Measurements from ENCODE around the gene ITLN2.
"Not testable (repeated sequence)": the region's sequence is repeated elsewhere in the genome, so short reads cannot be mapped to it uniquely, and the experiment has no call there.

DNA sequence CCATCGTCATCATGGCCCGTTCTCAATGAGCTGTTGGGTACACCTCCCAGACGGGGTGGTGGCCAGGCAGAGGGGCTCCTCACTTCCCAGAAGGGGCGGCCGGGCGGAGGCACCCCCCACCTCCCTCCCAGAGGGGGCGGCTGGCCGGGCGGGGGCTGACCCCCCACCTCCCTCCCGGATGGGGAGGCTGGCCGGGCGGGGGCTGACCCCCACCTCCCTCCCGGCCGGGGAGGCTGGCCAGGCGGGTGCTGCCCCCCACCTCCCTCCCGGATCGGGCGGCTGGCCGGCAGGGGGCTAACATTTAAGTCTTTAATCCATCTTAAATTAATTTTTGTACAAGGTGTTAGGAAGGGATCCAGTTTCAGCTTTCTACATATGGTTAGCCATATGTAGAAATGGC lies 17.9 kb downstream of the ITLN2 start:
- TF ChIP-seq, protein P1, sequence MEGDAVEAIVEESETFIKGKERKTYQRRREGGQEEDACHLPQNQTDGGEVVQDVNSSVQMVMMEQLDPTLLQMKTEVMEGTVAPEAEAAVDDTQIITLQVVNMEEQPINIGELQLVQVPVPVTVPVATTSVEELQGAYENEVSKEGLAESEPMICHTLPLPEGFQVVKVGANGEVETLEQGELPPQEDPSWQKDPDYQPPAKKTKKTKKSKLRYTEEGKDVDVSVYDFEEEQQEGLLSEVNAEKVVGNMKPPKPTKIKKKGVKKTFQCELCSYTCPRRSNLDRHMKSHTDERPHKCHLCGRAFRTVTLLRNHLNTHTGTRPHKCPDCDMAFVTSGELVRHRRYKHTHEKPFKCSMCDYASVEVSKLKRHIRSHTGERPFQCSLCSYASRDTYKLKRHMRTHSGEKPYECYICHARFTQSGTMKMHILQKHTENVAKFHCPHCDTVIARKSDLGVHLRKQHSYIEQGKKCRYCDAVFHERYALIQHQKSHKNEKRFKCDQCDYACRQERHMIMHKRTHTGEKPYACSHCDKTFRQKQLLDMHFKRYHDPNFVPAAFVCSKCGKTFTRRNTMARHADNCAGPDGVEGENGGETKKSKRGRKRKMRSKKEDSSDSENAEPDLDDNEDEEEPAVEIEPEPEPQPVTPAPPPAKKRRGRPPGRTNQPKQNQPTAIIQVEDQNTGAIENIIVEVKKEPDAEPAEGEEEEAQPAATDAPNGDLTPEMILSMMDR (IDR thresholded peaks at IDR 0.05), result not testable (repeated sequence)
- TF ChIP-seq POLR2A, EP300 (IDR thresholded peaks at IDR 0.05): not testable (repeated sequence)

Data from tibial nerve (tissue), 4 donors.